ENCODE data around the gene LGALS16. TPM values are rescaled to one million over a fixed set of nuclear protein-coding genes. Genes with fewer than 3 reads are reported as not detected.

The LGALS16 gene
- total RNA-seq, 2 donors from 2014 or later, result not detected

DNA sequence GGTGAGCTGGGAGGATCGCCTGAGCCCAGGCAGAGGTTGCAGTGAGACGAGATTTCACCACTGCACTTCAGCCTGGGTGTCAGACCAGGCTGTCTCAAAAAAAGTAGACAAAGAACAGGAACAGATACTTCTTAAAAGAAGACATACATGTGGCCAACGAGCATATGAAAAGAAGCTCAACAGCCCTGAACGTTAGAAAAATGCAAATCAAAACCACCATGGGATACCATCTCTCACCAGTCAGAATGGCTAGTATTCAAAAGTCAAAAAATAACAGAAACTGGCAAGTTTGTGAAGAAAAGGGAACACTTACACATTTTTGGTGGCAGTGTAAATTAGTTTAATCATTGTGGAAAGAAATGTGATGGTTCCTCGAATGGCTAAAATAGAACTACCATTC, 45.6 kb downstream of the LGALS16 start:
- no peak overlapping the region for H3K4me3 ChIP-seq
- TF ChIP-seq POLR2AphosphoS5 (IDR thresholded peaks at IDR 0.05), result no peak
- no peak for TF ChIP-seq POLR2A (IDR thresholded peaks at IDR 0.05)
- TF ChIP-seq, protein P1, sequence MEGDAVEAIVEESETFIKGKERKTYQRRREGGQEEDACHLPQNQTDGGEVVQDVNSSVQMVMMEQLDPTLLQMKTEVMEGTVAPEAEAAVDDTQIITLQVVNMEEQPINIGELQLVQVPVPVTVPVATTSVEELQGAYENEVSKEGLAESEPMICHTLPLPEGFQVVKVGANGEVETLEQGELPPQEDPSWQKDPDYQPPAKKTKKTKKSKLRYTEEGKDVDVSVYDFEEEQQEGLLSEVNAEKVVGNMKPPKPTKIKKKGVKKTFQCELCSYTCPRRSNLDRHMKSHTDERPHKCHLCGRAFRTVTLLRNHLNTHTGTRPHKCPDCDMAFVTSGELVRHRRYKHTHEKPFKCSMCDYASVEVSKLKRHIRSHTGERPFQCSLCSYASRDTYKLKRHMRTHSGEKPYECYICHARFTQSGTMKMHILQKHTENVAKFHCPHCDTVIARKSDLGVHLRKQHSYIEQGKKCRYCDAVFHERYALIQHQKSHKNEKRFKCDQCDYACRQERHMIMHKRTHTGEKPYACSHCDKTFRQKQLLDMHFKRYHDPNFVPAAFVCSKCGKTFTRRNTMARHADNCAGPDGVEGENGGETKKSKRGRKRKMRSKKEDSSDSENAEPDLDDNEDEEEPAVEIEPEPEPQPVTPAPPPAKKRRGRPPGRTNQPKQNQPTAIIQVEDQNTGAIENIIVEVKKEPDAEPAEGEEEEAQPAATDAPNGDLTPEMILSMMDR (IDR thresholded peaks at IDR 0.05), result no peak
- H3K27me3 ChIP-seq (replicated peaks; ENCODE audit: insufficient read depth), result no peaks in the 10 kb centered on the region
- no peak for DNase-seq (ENCODE audit: low spot score)
- H3K36me3 ChIP-seq, result no peaks in the 10 kb centered on the region
- H3K4me1 ChIP-seq (replicated peaks), result no peaks in the 10 kb centered on the region
- H3K27ac ChIP-seq, result no peak overlapping the region
- WGBS, result 70% methylated on average over 5 of the region's 5 CpGs
- intact Hi-C loops (cut with DNase I), result no loop called here
- H3K9me3 ChIP-seq, result no peaks in the 10 kb centered on the region

DNA sequence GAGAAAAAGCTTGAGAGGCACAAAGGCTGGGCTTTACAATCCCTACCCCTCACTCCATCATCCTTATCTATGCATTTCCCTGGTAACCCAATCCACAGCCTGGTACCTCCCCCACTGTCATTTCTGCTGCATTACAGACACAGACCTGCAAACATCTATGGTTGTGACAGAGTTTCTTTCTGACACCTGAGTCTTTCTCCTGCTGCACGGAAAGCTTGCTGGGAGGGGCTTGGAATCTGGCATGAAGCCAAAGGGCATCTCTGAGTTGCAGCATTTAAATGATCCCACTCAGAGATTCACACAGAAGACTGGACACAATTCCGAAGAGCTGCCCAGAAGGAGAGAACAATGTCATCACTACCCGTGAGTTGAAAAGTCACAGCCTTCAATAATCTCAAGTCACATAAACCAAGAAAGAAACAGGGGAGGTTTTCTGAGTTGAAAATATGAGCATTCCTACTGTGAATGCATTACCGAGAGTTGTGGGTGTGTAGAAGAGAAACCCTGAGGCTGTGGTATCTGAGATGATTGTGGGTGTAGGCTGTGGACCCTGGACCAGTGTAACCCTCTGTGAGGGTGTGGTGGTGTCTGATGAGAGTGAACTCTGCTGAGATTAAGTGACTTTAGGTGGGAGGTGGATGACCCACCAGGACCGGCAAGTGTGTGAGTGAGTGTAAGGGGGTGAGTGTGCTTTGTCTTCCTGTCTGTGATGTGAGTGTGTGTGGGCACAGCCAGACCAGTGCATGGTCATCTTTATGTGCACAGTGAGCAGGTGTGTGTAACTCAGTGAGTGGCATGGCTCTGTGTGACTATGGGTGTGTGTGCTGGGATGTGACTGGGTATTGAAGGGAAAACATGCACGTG, 48.7 kb downstream of the LGALS16 start, which contains the start of gene LGALS14:
Gene LGALS14 (plus strand): TSS at position 301 of the 864 bp plus-strand sequence. CDS start 48 bp downstream, at position 349.
- intact Hi-C loops (cut with DNase I), result no loop called here
- H3K36me3 ChIP-seq, result no peaks in the 10 kb centered on the region
- H3K9me3 ChIP-seq, result no peaks in the 10 kb centered on the region
- no peaks in the 10 kb centered on the region for H3K4me1 ChIP-seq (replicated peaks)
- H3K27me3 ChIP-seq (replicated peaks; ENCODE audit: insufficient read depth), result no peaks in the 10 kb centered on the region
- H3K27ac ChIP-seq, result no peak within 1 kb of the TSS
- no peak within 1 kb of the TSS for H3K4me3 ChIP-seq
- 32% methylated on average over 6 of the region's 6 CpGs for WGBS
- no peak for DNase-seq (ENCODE audit: low spot score)
- no peak for TF ChIP-seq POLR2AphosphoS5 (IDR thresholded peaks at IDR 0.05)
- TF ChIP-seq, protein P1 (IDR thresholded peaks at IDR 0.05), result no peak
- TF ChIP-seq POLR2A (IDR thresholded peaks at IDR 0.05), result no peak

DNA sequence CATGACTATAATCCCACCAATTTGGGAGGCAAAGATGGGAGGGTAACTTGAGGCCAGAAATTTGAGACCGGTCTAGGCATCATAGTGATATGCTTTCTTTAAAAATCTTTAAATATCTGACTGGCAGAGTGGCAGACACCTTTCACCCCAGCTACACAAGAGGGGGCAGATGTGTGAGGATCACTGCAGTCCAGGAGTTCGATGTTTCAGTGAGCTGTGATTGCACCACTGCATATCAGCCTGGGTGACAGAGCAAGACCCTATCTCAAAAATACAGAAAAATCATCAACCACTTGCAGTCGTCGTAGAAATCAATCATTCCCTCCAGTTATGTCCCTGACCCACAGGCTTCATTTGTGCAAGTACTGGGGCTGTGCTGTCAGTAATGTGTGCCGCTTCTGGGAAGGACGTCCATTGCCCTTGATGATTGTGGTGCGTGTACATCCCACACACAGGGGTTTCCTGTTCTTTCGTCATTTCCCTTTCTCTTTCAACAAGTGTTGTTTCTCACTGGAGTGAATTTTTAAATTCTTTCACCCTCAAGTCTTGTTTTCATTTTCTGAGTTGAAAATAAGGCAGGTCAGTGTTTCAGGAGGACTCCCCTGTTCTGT, 50.0 kb downstream of the LGALS16 start:
- H3K9me3 ChIP-seq, result no peaks in the 10 kb centered on the region
- no peak overlapping the region for H3K4me3 ChIP-seq
- no peaks in the 10 kb centered on the region for H3K36me3 ChIP-seq
- H3K4me1 ChIP-seq (replicated peaks), result no peaks in the 10 kb centered on the region
- DNase-seq (ENCODE audit: low spot score), result no peak
- no peaks in the 10 kb centered on the region for H3K27me3 ChIP-seq (replicated peaks; ENCODE audit: insufficient read depth)
- H3K27ac ChIP-seq, result no peak overlapping the region
- intact Hi-C loops (cut with DNase I), result no loop called here
- no peak for TF ChIP-seq POLR2A (IDR thresholded peaks at IDR 0.05)
- TF ChIP-seq POLR2AphosphoS5 (IDR thresholded peaks at IDR 0.05), result no peak
- TF ChIP-seq, protein P1 (IDR thresholded peaks at IDR 0.05), result no peak
- WGBS, result 77% methylated on average over 8 of the region's 8 CpGs

DNA sequence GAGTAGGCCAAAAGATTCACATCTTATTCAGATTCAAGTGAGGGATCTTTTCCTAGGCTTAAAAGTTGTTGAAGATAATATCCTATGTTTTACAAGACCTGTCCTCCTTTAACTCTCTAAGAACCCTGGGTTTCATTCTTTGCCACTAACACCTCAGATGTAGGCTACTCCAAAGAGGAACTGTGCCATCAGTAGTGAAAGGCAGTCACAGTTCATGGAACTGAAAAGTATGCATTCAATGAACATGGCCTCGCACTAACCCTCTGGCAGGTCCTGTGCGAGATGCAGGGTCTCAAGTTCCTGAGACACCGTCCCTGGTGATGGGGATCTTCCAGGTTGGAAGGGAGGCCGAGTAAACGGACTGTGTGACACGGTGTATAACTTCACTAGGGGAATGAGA, 52.9 kb downstream of the LGALS16 start:
- H3K27ac ChIP-seq, result no peak overlapping the region
- no peak for DNase-seq (ENCODE audit: low spot score)
- no peaks in the 10 kb centered on the region for H3K27me3 ChIP-seq (replicated peaks; ENCODE audit: insufficient read depth)
- H3K4me1 ChIP-seq (replicated peaks), result no peaks in the 10 kb centered on the region
- no peaks in the 10 kb centered on the region for H3K36me3 ChIP-seq
- no peaks in the 10 kb centered on the region for H3K9me3 ChIP-seq
- TF ChIP-seq POLR2A (IDR thresholded peaks at IDR 0.05), result no peak
- TF ChIP-seq, protein P1 (IDR thresholded peaks at IDR 0.05), result no peak
- no peak for TF ChIP-seq POLR2AphosphoS5 (IDR thresholded peaks at IDR 0.05)
- no peak overlapping the region for H3K4me3 ChIP-seq
- intact Hi-C loops (cut with DNase I), result no loop called here
- 86% methylated on average over 6 of the region's 6 CpGs for WGBS
